ENCODE measurements around the gene C19orf67. TPM values are rescaled to one million over a fixed set of nuclear protein-coding genes. Genes with fewer than 3 reads are reported as not detected.

Gene C19orf67
- total RNA-seq, 4 donors from 2014 or later, result not detected

DNA sequence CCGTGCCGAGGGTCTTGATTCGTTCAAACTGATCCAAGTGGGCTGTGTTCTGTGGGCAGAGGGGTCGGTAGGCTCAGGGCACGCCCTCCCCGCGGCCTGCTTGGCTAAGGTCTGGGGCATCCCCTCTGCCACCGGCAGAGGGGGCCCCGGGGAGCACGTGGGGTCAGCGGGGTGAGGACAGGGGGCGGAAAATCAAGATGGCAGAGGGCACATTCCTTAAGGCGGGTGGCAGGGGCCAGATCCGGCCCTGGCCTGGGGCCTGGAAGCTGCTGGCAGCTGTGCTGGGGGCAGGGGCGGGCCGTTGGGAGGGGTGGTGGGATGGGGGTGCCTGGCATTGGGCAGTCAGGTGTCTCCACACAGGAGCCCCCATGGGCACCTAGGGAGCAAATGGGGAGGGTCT, 21.3 kb upstream of the C19orf67 start:
- 85% methylated on average over 10 of the region's 16 CpGs for WGBS
- intact Hi-C loops (cut with DNase I), result no loop called here
- H3K9me3 ChIP-seq, result no peaks in the 10 kb centered on the region
- H3K4me3 ChIP-seq, result no peak overlapping the region
- H3K36me3 ChIP-seq, result peaks cover 40 to 58% (median 54%) of the 10 kb centered on the region in 4 donors
- no peaks in the 10 kb centered on the region for H3K27me3 ChIP-seq
- DNase-seq (ENCODE audit: extremely low spot score), result no peak
- peak overlapping the region; percentile 79 to 86 (median 84) for H3K27ac ChIP-seq (replicated peaks in 1 of 4)
- TF ChIP-seq POLR2A (IDR thresholded peaks at IDR 0.05; ENCODE audit: low read depth), result no peak
- TF ChIP-seq EP300 (IDR thresholded peaks at IDR 0.05), result no peak
- H3K4me1 ChIP-seq, result peaks cover 38 to 48% (median 46%) of the 10 kb centered on the region in 4 donors

DNA sequence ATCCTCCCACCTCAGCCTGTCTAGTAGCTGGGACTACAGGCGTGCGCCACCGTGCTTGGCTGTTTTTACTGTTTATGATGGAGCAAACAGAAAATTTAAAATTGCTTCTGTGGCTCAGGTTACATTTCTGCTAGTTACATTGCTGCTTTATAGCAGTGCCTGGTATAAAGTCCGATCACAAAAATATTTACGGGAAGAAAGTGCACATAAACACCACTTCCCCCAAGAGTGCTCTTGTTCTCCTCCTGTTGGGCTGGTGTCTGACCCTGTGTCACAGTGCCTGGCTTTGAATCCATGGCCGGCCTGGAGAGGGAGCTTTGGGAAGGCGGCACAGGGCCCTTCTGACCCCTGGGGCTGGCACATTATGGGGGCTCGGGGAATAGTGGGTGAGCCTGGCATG, 20.1 kb upstream of the C19orf67 start:
- intact Hi-C loops (cut with DNase I), result no loop called here
- Histone ChIP-seq H3K27ac (replicated peaks in 1 of 4) (peak overlapping the region in 2 of 4 donors; percentile 79 to 82), H3K4me1 (peaks cover 34 to 36% (median 36%) of the 10 kb centered on the region in 4 donors), H3K27me3 (no peaks in the 10 kb centered on the region), H3K4me3 (no peak overlapping the region), H3K9me3 (no peaks in the 10 kb centered on the region), H3K36me3 (peaks cover 51 to 69% (median 66%) of the 10 kb centered on the region in 4 donors)
- no peak for DNase-seq (ENCODE audit: extremely low spot score)
- 84% methylated on average over 8 of the region's 8 CpGs for WGBS
- TF ChIP-seq CTCF (IDR thresholded peaks at IDR 0.05) (no peak), POLR2AphosphoS5 (IDR thresholded peaks at IDR 0.05) (no peak), EP300 (IDR thresholded peaks at IDR 0.05) (no peak), POLR2A (IDR thresholded peaks at IDR 0.05; ENCODE audit: low read depth) (no peak)

DNA sequence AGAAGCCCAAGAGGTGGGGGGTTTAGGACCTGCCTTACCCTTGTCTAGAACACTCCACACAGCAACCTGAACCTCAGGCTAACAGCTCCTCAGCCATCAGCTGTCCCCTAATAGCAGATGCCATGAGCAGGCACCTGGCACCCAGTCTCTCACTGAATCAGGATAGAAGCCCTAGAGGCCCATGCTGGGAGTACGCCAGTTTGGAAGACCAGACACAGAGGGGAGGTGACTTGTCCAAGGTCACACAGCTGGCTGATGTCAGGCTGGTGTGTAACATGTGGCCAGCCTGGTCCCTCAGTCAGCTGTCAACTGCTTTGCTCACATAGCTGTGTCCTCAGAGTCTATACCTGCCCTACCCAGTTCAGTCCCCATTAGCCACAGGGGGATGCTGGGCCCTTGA, 17.7 kb upstream of the C19orf67 start:
- WGBS, result 80% methylated on average over 1 of the region's 1 CpG

DNA sequence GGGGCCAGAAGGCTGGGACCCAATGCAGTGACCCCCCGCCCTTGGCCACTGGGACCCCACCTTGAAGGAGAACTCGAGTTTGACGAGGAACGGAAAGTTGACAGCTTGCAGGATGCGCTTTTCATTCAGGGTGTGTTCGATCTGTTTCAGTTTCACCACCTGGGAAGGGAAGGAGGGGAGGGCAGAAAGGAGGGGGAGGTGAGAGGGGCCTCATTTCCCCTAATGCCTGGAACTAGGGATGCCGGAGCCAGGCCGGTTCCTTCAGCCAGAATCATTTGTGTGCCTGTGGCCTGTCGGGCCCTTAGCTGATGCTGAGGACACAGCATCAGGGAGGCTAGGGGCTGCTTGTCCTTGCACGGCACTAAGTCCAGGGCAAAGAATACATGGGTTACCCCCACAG, 17.2 kb upstream of the C19orf67 start:
- no peak for TF ChIP-seq POLR2AphosphoS5 (IDR thresholded peaks at IDR 0.05)
- no peak for TF ChIP-seq CTCF (IDR thresholded peaks at IDR 0.05)
- TF ChIP-seq POLR2A (IDR thresholded peaks at IDR 0.05; ENCODE audit: low read depth), result no peak
- TF ChIP-seq EP300 (IDR thresholded peaks at IDR 0.05), result no peak
- Histone ChIP-seq H3K36me3 (peaks cover 67 to 99% (median 91%) of the 10 kb centered on the region in 4 donors), H3K9me3 (no peaks in the 10 kb centered on the region), H3K27ac (replicated peaks in 1 of 4) (no peak overlapping the region), H3K27me3 (no peaks in the 10 kb centered on the region), H3K4me1 (peaks cover 10 to 20% (median 15%) of the 10 kb centered on the region in 4 donors), H3K4me3 (no peak overlapping the region)
- whole genome bisulfite sequencing, result 94% methylated on average over 8 of the region's 10 CpGs
- intact Hi-C loops (cut with DNase I), result no loop called here
- DNase-seq (ENCODE audit: extremely low spot score), result no peak

More for the DNA sequence above, 17.7 kb upstream of the C19orf67 start:
- H3K27ac ChIP-seq (replicated peaks in 1 of 4), result no peak overlapping the region
- peaks cover 16 to 25% (median 20%) of the 10 kb centered on the region in 4 donors for H3K4me1 ChIP-seq
- intact Hi-C loops (cut with DNase I), result no loop called here
- DNase-seq (ENCODE audit: extremely low spot score), result no peak
- no peaks in the 10 kb centered on the region for H3K9me3 ChIP-seq
- no peaks in the 10 kb centered on the region for H3K27me3 ChIP-seq
- peaks cover 64 to 93% (median 85%) of the 10 kb centered on the region in 4 donors for H3K36me3 ChIP-seq
- no peak overlapping the region for H3K4me3 ChIP-seq
- TF ChIP-seq POLR2AphosphoS5 (IDR thresholded peaks at IDR 0.05) (no peak), EP300 (IDR thresholded peaks at IDR 0.05) (no peak)

GRCh38 chr19:14102102-14102696, 16.6 kb upstream of the C19orf67 start:
- intact Hi-C loops (cut with DNase I), result no loop called here
- Histone ChIP-seq H3K9me3 (no peaks in the 10 kb centered on the region), H3K36me3 (peaks cover 72 to 100% (median 95%) of the 10 kb centered on the region in 4 donors), H3K4me1 (peaks cover 5 to 14% (median 10%) of the 10 kb centered on the region in 4 donors), H3K27ac (replicated peaks in 1 of 4) (no peak overlapping the region), H3K27me3 (no peaks in the 10 kb centered on the region), H3K4me3 (no peak overlapping the region)
- no peak for DNase-seq (ENCODE audit: extremely low spot score)
- TF ChIP-seq CTCF (IDR thresholded peaks at IDR 0.05), result no peak
- no peak for TF ChIP-seq EP300 (IDR thresholded peaks at IDR 0.05)
- no peak for TF ChIP-seq POLR2A (IDR thresholded peaks at IDR 0.05; ENCODE audit: low read depth)
- TF ChIP-seq POLR2AphosphoS5 (IDR thresholded peaks at IDR 0.05), result no peak
- WGBS, result 73% methylated on average over 10 of the region's 11 CpGs
